HepG2 (cell line): ENCODE results near the gene UGP2. TPM values are rescaled to one million over a fixed set of nuclear protein-coding genes. Genes with fewer than 3 reads are reported as not detected.

Experiments
- DNMT1 ChIP-seq: sonication (generic); formaldehyde crosslinking; IDR thresholded peaks from 2 replicates; pipeline ENCODE4 v1.5.1; 2020; ENCODE audit warnings: mild to moderate bottlenecking, missing genetic modification reagents
- JUN ChIP-seq: sonication (generic); formaldehyde crosslinking; IDR thresholded peaks from 2 replicates; pipeline ENCODE4 v1.4.0; 2020; ENCODE audit warnings: mild to moderate bottlenecking, missing genetic modification reagents
- SCMH1 ChIP-seq: sonication (generic); formaldehyde crosslinking; IDR thresholded peaks from 2 replicates; pipeline ENCODE4 v1.9.0; 2021; ENCODE audit warnings: missing genetic modification reagents, mild to moderate bottlenecking, borderline replicate concordance
- SNRNP70 ChIP-seq: fragments of 200-400 bp; formaldehyde crosslinking; IDR thresholded peaks from 2 replicates; pipeline ENCODE4 v1.6.1; 2017; ENCODE audit warnings: mild to moderate bottlenecking, low read depth, low read length, moderate library complexity
- TGIF2 ChIP-seq: IDR thresholded peaks from 2 replicates; pipeline ENCODE4 v1.6.1; 2016; ENCODE audit warnings: control low read depth, missing compliant biosample characterization
- ZNF101 ChIP-seq: sonication (generic); formaldehyde crosslinking; IDR thresholded peaks from 2 replicates; pipeline ENCODE4 v1.4.0; 2020; ENCODE audit warnings: mild to moderate bottlenecking, low read depth, missing genetic modification reagents, borderline replicate concordance
- ZNF180 ChIP-seq: sonication (generic); formaldehyde crosslinking; IDR thresholded peaks from 2 replicates; pipeline ENCODE4 v1.4.0; 2020; ENCODE audit warnings: low read depth, missing genetic modification reagents, borderline replicate concordance
- ZNF644 ChIP-seq: IDR thresholded peaks from 2 replicates; pipeline ENCODE4 v1.6.1; 2016; ENCODE audit warnings: low read depth
- ZSCAN12 ChIP-seq: sonication (generic); formaldehyde crosslinking; IDR thresholded peaks from 2 replicates; pipeline ENCODE4 v1.9.0; 2021; ENCODE audit warnings: mild to moderate bottlenecking, missing genetic modification reagents
- polyA plus RNA-seq, 8 experiments: library from polyadenylated mRNA; depleted of rRNA in 3 of 8; stranded (reverse) in 7 of 8; unstranded in 1 of 8; fragments of >200 nt; fragmentation: Illumina TruSeq in 4 of 8; extraction: Trizol in 4 of 8; gene quantifications; 2 replicates each; pipeline versions ENCODE4 v1.2.1 to v1.2.3, GENCODE V29; 2011 to 2016; ENCODE audit warnings: low read depth in 4 of 8, missing spikeins in 1 of 8, mixed read lengths in 1 of 8; ENCODE audit not compliant: insufficient read depth in 1 of 8
- total RNA-seq, 5 experiments: library from RNA; depleted of rRNA; stranded (reverse); fragments of >200 nt; fragmentation: Illumina TruSeq; extraction: Trizol; gene quantifications; 2 replicates each; pipeline ENCODE4 v1.2.3, GENCODE V29; 2016; ENCODE audit warnings: low read depth in 1 of 5
- TF ChIP-seq, protein P1 (sequence below): sonication (generic); formaldehyde crosslinking; IDR thresholded peaks from 2 replicates; pipeline ENCODE4 v1.9.0; 2021; ENCODE audit warnings: mild to moderate bottlenecking, missing genetic modification reagents
- TF ChIP-seq, protein P2 (sequence below): sonication (generic); formaldehyde crosslinking; IDR thresholded peaks from 2 replicates; pipeline ENCODE4 v1.4.0; 2020; ENCODE audit warnings: low read depth, mild to moderate bottlenecking, missing genetic modification reagents
- TF ChIP-seq, protein P3 (sequence below): sonication (generic); formaldehyde crosslinking; IDR thresholded peaks from 2 replicates; pipeline ENCODE4 v1.5.1; 2020; ENCODE audit warnings: mild to moderate bottlenecking, moderate library complexity, missing genetic modification reagents
- TF ChIP-seq, protein P4 (sequence below): sonication (generic); formaldehyde crosslinking; IDR thresholded peaks from 2 replicates; pipeline ENCODE4 v1.5.0; 2020; ENCODE audit warnings: missing genetic modification reagents

The UGP2 gene
- total and polyA plus RNA-seq, 2 of the 13 experiments (the other 11 are each of a cell fraction or from before 2014, with no cell fraction given): 96.0 to 134 TPM

DNA sequence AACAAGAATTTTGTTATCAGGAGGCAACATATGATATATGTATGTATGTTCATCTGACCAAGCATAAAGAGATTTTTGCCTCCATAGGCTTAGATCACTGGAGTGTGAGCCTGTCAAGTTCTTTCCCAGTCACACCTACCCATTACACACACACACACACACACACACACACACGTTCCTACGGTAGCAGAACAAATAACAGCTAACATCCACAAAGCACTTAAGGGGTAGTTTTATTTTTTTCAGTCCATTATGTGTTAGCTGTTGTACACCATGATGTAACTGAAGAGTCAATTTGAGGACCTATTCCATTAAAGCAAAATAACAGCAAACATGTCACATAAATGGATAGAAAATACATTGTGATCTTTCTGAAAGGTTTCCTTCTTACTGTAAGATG, 39.5 kb downstream of the UGP2 start (continued):
- TF ChIP-seq, protein P1, sequence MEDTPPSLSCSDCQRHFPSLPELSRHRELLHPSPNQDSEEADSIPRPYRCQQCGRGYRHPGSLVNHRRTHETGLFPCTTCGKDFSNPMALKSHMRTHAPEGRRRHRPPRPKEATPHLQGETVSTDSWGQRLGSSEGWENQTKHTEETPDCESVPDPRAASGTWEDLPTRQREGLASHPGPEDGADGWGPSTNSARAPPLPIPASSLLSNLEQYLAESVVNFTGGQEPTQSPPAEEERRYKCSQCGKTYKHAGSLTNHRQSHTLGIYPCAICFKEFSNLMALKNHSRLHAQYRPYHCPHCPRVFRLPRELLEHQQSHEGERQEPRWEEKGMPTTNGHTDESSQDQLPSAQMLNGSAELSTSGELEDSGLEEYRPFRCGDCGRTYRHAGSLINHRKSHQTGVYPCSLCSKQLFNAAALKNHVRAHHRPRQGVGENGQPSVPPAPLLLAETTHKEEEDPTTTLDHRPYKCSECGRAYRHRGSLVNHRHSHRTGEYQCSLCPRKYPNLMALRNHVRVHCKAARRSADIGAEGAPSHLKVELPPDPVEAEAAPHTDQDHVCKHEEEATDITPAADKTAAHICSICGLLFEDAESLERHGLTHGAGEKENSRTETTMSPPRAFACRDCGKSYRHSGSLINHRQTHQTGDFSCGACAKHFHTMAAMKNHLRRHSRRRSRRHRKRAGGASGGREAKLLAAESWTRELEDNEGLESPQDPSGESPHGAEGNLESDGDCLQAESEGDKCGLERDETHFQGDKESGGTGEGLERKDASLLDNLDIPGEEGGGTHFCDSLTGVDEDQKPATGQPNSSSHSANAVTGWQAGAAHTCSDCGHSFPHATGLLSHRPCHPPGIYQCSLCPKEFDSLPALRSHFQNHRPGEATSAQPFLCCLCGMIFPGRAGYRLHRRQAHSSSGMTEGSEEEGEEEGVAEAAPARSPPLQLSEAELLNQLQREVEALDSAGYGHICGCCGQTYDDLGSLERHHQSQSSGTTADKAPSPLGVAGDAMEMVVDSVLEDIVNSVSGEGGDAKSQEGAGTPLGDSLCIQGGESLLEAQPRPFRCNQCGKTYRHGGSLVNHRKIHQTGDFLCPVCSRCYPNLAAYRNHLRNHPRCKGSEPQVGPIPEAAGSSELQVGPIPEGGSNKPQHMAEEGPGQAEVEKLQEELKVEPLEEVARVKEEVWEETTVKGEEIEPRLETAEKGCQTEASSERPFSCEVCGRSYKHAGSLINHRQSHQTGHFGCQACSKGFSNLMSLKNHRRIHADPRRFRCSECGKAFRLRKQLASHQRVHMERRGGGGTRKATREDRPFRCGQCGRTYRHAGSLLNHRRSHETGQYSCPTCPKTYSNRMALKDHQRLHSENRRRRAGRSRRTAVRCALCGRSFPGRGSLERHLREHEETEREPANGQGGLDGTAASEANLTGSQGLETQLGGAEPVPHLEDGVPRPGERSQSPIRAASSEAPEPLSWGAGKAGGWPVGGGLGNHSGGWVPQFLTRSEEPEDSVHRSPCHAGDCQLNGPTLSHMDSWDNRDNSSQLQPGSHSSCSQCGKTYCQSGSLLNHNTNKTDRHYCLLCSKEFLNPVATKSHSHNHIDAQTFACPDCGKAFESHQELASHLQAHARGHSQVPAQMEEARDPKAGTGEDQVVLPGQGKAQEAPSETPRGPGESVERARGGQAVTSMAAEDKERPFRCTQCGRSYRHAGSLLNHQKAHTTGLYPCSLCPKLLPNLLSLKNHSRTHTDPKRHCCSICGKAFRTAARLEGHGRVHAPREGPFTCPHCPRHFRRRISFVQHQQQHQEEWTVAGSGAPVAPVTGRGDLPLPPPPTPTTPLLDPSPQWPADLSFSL: no peak
- TF ChIP-seq, protein P2, sequence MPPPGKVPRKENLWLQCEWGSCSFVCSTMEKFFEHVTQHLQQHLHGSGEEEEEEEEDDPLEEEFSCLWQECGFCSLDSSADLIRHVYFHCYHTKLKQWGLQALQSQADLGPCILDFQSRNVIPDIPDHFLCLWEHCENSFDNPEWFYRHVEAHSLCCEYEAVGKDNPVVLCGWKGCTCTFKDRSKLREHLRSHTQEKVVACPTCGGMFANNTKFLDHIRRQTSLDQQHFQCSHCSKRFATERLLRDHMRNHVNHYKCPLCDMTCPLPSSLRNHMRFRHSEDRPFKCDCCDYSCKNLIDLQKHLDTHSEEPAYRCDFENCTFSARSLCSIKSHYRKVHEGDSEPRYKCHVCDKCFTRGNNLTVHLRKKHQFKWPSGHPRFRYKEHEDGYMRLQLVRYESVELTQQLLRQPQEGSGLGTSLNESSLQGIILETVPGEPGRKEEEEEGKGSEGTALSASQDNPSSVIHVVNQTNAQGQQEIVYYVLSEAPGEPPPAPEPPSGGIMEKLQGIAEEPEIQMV (CRISPR knock-in tag): no peak
- TF ChIP-seq DNMT1 (CRISPR knock-in tag) (no peak), ZNF101 (CRISPR knock-in tag) (no peak), ZSCAN12 (CRISPR knock-in tag) (no peak), TGIF2 (no peak), SNRNP70 (no peak), SCMH1 (CRISPR knock-in tag) (no peak), ZNF180 (CRISPR knock-in tag) (no peak), ZNF644 (CRISPR knock-in tag) (no peak), JUN (CRISPR knock-in tag) (no peak)
- TF ChIP-seq, protein P3, sequence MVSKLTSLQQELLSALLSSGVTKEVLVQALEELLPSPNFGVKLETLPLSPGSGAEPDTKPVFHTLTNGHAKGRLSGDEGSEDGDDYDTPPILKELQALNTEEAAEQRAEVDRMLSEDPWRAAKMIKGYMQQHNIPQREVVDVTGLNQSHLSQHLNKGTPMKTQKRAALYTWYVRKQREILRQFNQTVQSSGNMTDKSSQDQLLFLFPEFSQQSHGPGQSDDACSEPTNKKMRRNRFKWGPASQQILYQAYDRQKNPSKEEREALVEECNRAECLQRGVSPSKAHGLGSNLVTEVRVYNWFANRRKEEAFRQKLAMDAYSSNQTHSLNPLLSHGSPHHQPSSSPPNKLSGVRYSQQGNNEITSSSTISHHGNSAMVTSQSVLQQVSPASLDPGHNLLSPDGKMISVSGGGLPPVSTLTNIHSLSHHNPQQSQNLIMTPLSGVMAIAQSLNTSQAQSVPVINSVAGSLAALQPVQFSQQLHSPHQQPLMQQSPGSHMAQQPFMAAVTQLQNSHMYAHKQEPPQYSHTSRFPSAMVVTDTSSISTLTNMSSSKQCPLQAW: no peak
- TF ChIP-seq, protein P4, sequence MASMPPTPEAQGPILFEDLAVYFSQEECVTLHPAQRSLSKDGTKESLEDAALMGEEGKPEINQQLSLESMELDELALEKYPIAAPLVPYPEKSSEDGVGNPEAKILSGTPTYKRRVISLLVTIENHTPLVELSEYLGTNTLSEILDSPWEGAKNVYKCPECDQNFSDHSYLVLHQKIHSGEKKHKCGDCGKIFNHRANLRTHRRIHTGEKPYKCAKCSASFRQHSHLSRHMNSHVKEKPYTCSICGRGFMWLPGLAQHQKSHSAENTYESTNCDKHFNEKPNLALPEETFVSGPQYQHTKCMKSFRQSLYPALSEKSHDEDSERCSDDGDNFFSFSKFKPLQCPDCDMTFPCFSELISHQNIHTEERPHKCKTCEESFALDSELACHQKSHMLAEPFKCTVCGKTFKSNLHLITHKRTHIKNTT: no peak
